Left renal cortex interstitium (tissue), 4 donors: ENCODE measurements around the gene CTSW. TPM values are rescaled to one million over a fixed set of nuclear protein-coding genes. Genes with fewer than 3 reads are reported as not detected.

Experiments used
- DNase-seq, 4 donors: peaks; one replicate each; pipeline ENCODE4 v3.0.0-alpha.2; 2013; ENCODE audit warnings: low read depth in 4 of 4, low spot score in 2 of 4, missing footprints in 1 of 4
- polyA plus RNA-seq, 4 donors: library from polyadenylated mRNA; unstranded; fragments of 120-200 nt; gene quantifications; one replicate each; pipeline ENCODE4 v1.2.1, GENCODE V29; 2013; ENCODE audit not compliant: insufficient read length in 4 of 4

Gene CTSW
- polyA plus RNA-seq, 4 donors = 0.77 to 1.6 (median 1.3) TPM

GRCh38 chr11:65919573-65920371 lies 40.1 kb downstream of the CTSW start:
- DNase-seq = no peak

DNA sequence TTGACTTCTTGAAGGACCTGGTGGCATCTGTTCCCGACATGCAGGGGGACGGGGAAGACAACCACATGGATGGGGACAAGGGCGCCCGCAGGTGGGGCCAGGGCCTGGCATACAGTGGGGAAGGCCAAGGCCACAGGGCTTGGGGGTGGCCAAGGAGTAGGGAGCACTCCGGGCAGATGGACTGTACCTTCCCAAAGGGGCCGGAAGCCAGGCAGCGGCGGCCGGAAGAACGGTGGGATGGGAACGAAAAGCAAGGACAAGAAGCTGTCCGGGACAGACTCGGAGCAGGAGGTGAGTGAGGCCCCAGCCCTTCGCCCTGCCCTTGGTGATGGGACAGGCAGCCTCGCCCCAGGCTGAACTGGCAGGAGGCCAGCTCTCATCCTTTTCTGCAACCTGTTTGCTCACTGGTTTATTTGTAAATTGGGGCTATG lies 40.8 kb downstream of the CTSW start:
- DNase-seq = no peak

DNA sequence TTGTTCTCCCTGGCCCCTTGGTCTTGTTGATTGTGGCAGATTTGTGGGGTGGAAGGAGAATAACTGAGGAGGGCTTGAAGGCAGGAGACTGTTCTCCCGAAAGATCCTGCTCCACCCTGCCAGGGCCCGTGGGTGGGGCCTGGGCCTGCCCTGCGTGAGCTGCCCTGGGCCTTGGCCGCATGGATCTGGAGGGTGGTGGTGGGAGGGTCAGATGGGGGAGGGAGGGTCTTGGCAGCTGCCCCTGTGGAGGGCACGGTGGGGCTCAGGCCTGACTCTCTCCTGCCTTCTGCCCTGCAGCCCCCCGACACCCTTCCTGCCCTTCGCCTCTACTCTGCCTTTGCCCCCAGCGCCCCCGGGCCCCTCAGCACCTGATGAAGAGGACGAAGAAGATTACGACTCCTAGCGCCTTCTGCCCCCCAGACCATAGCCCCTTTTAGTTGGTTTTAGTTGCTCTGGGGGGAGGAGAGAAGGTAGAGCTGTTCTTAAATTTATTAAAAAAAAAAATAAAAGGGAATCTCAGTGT lies 41.5 kb downstream of the CTSW start:
- no peak for DNase-seq

- DNase-seq = no peak
Measured at GRCh38 chr11:65921876-65922275, 42.2 kb downstream of the CTSW start.

- DNase-seq = no peak
Measured at GRCh38 chr11:65922565-65922964, 42.9 kb downstream of the CTSW start.

GRCh38 chr11:65925397-65925796 lies 45.8 kb downstream of the CTSW start:
- no peak for DNase-seq

DNA sequence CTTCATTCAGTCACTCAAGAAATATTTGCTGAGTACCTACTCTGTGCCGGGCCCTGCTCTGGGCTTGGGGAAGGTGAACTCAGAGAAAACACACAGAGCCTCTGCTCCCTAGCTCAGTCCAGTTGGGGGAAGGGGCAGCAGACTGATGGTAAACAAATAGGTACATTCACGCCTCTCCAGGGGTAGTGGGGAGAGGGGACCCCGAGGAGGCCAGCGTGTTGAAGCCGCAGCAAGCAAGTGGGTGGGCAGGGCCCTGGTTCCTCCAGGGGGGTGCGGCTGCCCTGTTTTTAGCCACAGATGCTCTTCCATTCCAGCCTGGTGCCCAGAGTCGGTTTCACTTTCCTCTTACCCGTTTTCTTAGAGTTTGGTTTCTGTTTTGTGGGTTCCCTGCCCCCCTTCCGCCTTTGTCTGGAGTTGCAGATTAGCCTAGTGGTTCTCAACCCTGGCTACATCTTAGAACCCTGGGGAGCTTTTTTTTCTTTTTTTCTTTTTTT lies 48.3 kb downstream of the CTSW start:
- no peak for DNase-seq

DNA sequence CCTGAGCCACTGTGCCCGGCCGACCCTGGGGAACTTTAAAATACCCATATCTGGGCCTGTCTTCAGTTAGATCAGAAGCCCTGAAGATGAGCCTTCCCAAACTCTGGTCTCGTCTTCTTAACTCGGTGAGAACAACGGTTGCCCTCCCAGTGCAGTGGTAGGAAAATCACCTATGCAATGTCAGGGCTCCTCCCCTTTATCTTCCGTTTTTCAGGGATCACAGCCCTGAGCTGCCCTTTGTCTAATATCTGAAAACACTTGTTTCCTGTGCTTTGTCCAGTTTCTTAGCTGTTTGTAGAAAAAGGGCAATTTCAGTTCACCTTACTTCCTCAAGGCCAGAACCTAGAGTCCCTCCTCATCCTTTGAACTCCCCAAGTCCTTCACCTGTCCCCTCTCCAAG lies 49.0 kb downstream of the CTSW start:
- no peak for DNase-seq

DNA sequence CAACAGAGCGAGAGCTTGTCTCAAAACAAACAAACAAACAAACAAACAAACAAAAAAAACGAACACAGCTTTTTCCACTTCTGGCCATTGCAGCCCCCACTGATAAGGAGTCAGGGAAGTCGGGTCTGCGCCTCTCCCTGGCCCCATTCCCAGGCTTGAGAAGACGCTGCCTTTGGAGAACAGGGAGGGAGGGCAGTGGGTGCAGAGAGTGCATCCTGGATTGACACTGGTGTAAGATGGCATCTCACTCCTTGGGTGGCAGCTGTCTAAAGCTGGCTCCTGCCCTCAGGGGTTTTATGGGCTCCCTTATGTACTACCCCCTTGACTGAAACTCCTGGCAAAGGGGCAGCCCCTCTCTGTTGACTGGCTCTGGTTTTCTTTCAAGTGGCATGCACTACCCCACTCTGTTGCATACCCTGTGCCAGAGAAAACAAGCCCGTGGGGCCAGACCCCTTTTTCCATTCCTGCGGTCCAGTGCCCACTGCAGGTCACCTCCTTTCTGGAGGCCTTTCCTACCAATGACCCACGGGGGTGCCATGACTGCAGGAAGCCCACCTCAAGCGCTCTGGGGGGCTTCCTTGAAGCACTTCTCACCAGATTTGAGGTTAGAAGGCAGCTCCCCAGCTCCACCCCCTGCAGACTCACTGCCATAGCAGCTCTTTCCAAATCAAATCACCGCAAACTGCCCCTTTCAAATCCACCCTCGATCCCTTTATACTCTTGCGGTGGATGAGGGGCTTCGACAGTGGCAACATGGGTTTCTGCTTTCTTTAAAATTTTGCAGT lies 52.3 kb downstream of the CTSW start:
- no peak for DNase-seq

- DNase-seq = no peak
Measured at GRCh38 chr11:65932558-65932919, 52.9 kb downstream of the CTSW start.

Other genes starting within 250 kb of the CTSW start
- gene SIPA1, start 241.7 kb upstream of the CTSW start, polyA plus RNA-seq = 10 to 100 TPM; 23.2 to 46.3 (median 31.4) TPM
- 10 to 100 TPM; 45.0 to 63.4 (median 56.9) TPM for gene RELA, start 216.9 kb upstream of the CTSW start, polyA plus RNA-seq
- 10 to 100 TPM; 68.5 to 80.9 (median 80.1) TPM for gene KAT5, start 167.6 kb upstream of the CTSW start, polyA plus RNA-seq
- 10 to 100 TPM; 31.9 to 62.5 (median 53.3) TPM for gene RNASEH2C, start 159.0 kb upstream of the CTSW start, polyA plus RNA-seq
- gene AP5B1, start 98.9 kb upstream of the CTSW start, polyA plus RNA-seq = 10 to 100 TPM in 1 of 4 donors, 1 to 10 TPM in 3; 6.0 to 11.8 (median 8.5) TPM
- gene OVOL1, start 92.8 kb upstream of the CTSW start, polyA plus RNA-seq = 10 to 100 TPM in 3 of 4 donors, 1 to 10 TPM in 1; 9.2 to 16.6 (median 13.4) TPM
- 1 to 10 TPM; 1.4 to 4.9 (median 2.5) TPM for gene SNX32, start 45.9 kb upstream of the CTSW start, polyA plus RNA-seq
- gene CFL1, start 21.7 kb upstream of the CTSW start, polyA plus RNA-seq = 100 to 1,000 TPM; 733 to 901 (median 785) TPM
- gene MUS81, start 19.4 kb upstream of the CTSW start, polyA plus RNA-seq = 10 to 100 TPM; 41.7 to 67.3 (median 55.7) TPM
- gene EFEMP2, start 7.0 kb upstream of the CTSW start, polyA plus RNA-seq = 100 to 1,000 TPM in 3 of 4 donors, 10 to 100 TPM in 1; 96.5 to 170 (median 123) TPM
- 100 to 1,000 TPM in 1 of 4 donors, 10 to 100 TPM in 3; 91.1 to 106 (median 96.7) TPM for gene FIBP, start 8.6 kb downstream of the CTSW start, polyA plus RNA-seq
- 10 to 100 TPM in 2 of 4 donors, 1 to 10 TPM in 2; 7.6 to 19.9 (median 11.7) TPM for gene CCDC85B, start 10.8 kb downstream of the CTSW start, polyA plus RNA-seq
- gene FOSL1, start 20.6 kb downstream of the CTSW start, polyA plus RNA-seq = under 1 TPM; 0.11 to 0.30 (median 0.18) TPM
- 10 to 100 TPM; 31.8 to 49.9 (median 41.7) TPM for gene C11orf68, start 39.2 kb downstream of the CTSW start, polyA plus RNA-seq
- 100 to 1,000 TPM in 2 of 4 donors, 10 to 100 TPM in 2; 73.3 to 131 (median 95.7) TPM for gene DRAP1, start 39.6 kb downstream of the CTSW start, polyA plus RNA-seq
- under 1 TPM in 1 of 4 donors, not detected in 3; 0.52 TPM for gene TSGA10IP, start 65.6 kb downstream of the CTSW start, polyA plus RNA-seq
- 10 to 100 TPM; 45.3 to 57.6 (median 52.4) TPM for gene SART1, start 81.9 kb downstream of the CTSW start, polyA plus RNA-seq
- 10 to 100 TPM; 25.3 to 32.7 (median 28.4) TPM for gene EIF1AD, start 122.3 kb downstream of the CTSW start, polyA plus RNA-seq
- 100 to 1,000 TPM; 218 to 315 (median 264) TPM for gene BANF1, start 122.7 kb downstream of the CTSW start, polyA plus RNA-seq
- gene CST6, start 132.2 kb downstream of the CTSW start, polyA plus RNA-seq = not detected
- not detected for gene CATSPER1, start 146.6 kb downstream of the CTSW start, polyA plus RNA-seq
- gene GAL3ST3, start 169.3 kb downstream of the CTSW start, polyA plus RNA-seq = 1 to 10 TPM; 3.7 to 8.6 (median 5.9) TPM
- 100 to 1,000 TPM; 221 to 254 (median 237) TPM for gene SF3B2, start 172.5 kb downstream of the CTSW start, polyA plus RNA-seq
- gene PACS1, start 190.4 kb downstream of the CTSW start, polyA plus RNA-seq = 10 to 100 TPM; 38.5 to 57.0 (median 50.4) TPM